ENCODE data around the gene AREG.

Gene AREG

DNA sequence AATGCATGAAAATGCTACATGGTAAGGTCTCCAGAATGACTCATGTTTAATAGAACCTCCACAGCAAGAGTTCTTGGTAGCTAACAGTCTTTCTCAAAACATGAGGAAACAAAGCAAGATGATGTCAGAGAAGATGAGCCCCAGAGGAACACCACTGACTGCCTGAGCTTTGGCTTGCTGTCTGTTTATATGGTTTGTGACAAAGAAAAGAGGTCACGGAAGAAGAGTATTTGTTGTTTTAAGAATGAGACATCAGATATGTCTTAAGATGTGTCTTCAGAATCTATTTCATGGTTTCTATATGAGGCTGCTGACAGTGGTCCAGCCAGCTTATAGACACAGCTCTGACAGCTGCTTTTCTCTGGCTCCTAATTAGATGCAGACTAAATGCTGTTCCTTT is 18.8 kb upstream of the AREG start:
- no peak for DNase-seq (ENCODE audit: extremely low spot score)
- no peak for TF ChIP-seq SUZ12 (IDR thresholded peaks at IDR 0.05)
- no peak for TF ChIP-seq ZNF384 (IDR thresholded peaks at IDR 0.05)
- no peak for TF ChIP-seq HDGF (IDR thresholded peaks at IDR 0.05; ENCODE audit: borderline replicate concordance)
- no peak for TF ChIP-seq FOXA1 (IDR thresholded peaks at IDR 0.05)
- no peak for TF ChIP-seq NFRKB (IDR thresholded peaks at IDR 0.05)
- no peak for TF ChIP-seq FOXM1 (IDR thresholded peaks at IDR 0.05; ENCODE audit: borderline replicate concordance)
- no peak for TF ChIP-seq ARNT (IDR thresholded peaks at IDR 0.05)
- ChIA-PET POLR2A (no interaction called here), CTCF (no interaction called here)

- POLR2A ChIA-PET = no interaction called here
- CTCF ChIA-PET = interaction anchor here (0.6 kb wide), 1 partner anchor 26 kb away, joined by 4 read pairs; no protein-coding TSS in a partner anchor
- no peak for TF ChIP-seq HDGF (IDR thresholded peaks at IDR 0.05; ENCODE audit: borderline replicate concordance)
- TF ChIP-seq ELF4 (IDR thresholded peaks at IDR 0.05) = no peak
- TF ChIP-seq SUZ12 (IDR thresholded peaks at IDR 0.05) = no peak
- no peak for DNase-seq (ENCODE audit: extremely low spot score)
These were observed 16.7 kb upstream of the AREG start for GRCh38 chr4:74428276-74428675.

GRCh38 chr4:74431113-74431826 is 13.7 kb upstream of the AREG start:
- CTCF ChIA-PET = no interaction called here
- no peak for DNase-seq (ENCODE audit: extremely low spot score)
- TF ChIP-seq NFRKB (IDR thresholded peaks at IDR 0.05) = no peak
- no peak for TF ChIP-seq FOXA1 (IDR thresholded peaks at IDR 0.05)
- TF ChIP-seq HDGF (IDR thresholded peaks at IDR 0.05; ENCODE audit: borderline replicate concordance) = no peak
- TF ChIP-seq CTBP1 (IDR thresholded peaks at IDR 0.05; ENCODE audit: borderline replicate concordance) = no peak
- POLR2A ChIA-PET = no interaction called here

GRCh38 chr4:74433043-74433442 is 11.9 kb upstream of the AREG start:
- POLR2A ChIA-PET = no interaction called here
- TF ChIP-seq FOXM1 (IDR thresholded peaks at IDR 0.05; ENCODE audit: borderline replicate concordance) (no peak), TARDBP (IDR thresholded peaks at IDR 0.05) (no peak), FOXA1 (IDR thresholded peaks at IDR 0.05) (no peak), LEF1 (IDR thresholded peaks at IDR 0.05; ENCODE audit: borderline replicate concordance) (no peak), FOXK2 (IDR thresholded peaks at IDR 0.05) (no peak)
- DNase-seq (ENCODE audit: extremely low spot score) = no peak
- CTCF ChIA-PET = no interaction called here

DNA sequence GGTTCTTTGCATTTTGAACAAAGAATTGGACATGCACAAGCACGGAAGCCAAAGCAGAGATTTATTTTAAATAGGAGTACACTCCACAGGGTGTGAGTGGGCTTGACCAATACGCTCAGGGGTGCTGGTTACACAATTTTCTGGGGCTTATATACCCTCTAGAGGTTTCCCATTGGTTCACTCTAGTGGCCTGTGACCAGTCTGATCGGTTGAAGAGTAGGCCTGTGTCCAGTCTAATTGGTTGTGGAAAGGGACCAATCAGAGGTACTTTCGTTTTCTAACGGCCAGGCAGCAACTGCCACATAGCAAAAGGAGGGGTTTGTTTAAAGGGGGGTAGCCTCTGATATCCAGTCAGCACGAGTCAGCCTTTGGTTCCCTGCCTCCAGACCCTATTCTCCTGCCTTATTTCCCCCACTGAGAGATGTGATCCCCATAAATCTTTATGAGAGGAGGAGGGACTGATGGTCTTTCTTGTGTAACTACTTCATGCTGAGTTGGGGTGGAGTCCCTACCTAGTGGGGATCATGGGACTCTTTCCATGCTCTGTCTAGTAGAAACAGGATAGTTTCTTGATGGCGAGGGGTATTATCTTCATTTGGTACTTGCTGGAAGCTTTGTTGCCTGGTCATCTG is 11.3 kb upstream of the AREG start:
- TF ChIP-seq LEF1 (IDR thresholded peaks at IDR 0.05; ENCODE audit: borderline replicate concordance) (no peak), HDGF (IDR thresholded peaks at IDR 0.05; ENCODE audit: borderline replicate concordance) (no peak), FOXA1 (IDR thresholded peaks at IDR 0.05) (no peak), SP1 (IDR thresholded peaks at IDR 0.05) (no peak), FOXM1 (IDR thresholded peaks at IDR 0.05; ENCODE audit: borderline replicate concordance) (no peak), NFRKB (IDR thresholded peaks at IDR 0.05) (no peak), ZNF384 (IDR thresholded peaks at IDR 0.05) (no peak), ARNT (IDR thresholded peaks at IDR 0.05) (no peak), BHLHE40 (IDR thresholded peaks at IDR 0.05; ENCODE audit: borderline replicate concordance) (no peak), TARDBP (IDR thresholded peaks at IDR 0.05) (no peak), FOXK2 (IDR thresholded peaks at IDR 0.05) (no peak), L3MBTL2 (conservative IDR thresholded peaks at IDR 0.05) (no peak), CTBP1 (IDR thresholded peaks at IDR 0.05; ENCODE audit: borderline replicate concordance) (no peak)
- ChIA-PET POLR2A (no interaction called here), CTCF (no interaction called here)
- no peak for DNase-seq (ENCODE audit: extremely low spot score)

DNA sequence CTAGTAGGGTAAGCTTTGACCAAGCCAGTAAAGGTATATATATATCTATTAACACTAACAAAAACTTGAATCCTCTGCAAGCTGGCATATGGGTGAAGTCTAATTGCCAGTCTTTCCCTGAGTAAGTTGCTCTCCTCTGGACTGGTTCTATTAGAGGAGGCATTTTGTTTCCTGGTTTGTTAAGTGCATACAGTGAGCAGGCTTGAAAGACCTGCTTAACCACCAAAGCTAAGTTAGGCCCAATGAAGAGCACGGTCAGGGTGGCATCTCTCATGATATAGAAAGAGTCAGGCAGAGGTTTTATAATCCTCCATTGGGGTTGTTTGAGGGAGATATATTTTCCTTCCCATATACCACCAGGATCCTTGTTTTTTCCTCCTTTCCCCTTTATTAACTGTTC is 9.6 kb upstream of the AREG start:
- no peak for TF ChIP-seq CTBP1 (IDR thresholded peaks at IDR 0.05; ENCODE audit: borderline replicate concordance)
- TF ChIP-seq HDGF (IDR thresholded peaks at IDR 0.05; ENCODE audit: borderline replicate concordance) = no peak
- no peak for TF ChIP-seq ELF4 (IDR thresholded peaks at IDR 0.05)
- no peak for TF ChIP-seq FOXA1 (IDR thresholded peaks at IDR 0.05)
- no peak for TF ChIP-seq PKNOX1 (IDR thresholded peaks at IDR 0.05)
- no peak for TF ChIP-seq TARDBP (IDR thresholded peaks at IDR 0.05)
- TF ChIP-seq LEF1 (IDR thresholded peaks at IDR 0.05; ENCODE audit: borderline replicate concordance) = no peak
- ChIA-PET POLR2A (interaction anchor here (0.7 kb wide), 1 partner anchor 9 kb away, joined by 3 read pairs; the partner anchor contains the start of gene AREG), CTCF (no interaction called here)
- no peak for DNase-seq (ENCODE audit: extremely low spot score)

GRCh38 chr4:74437866-74438265 is 7.1 kb upstream of the AREG start:
- ChIA-PET CTCF (no interaction called here), POLR2A (no interaction called here)
- DNase-seq (ENCODE audit: extremely low spot score) = no peak
- no peak for TF ChIP-seq HDGF (IDR thresholded peaks at IDR 0.05; ENCODE audit: borderline replicate concordance)
- no peak for TF ChIP-seq SP1 (IDR thresholded peaks at IDR 0.05)
- TF ChIP-seq TARDBP (IDR thresholded peaks at IDR 0.05) = no peak
- no peak for TF ChIP-seq PKNOX1 (IDR thresholded peaks at IDR 0.05)
- no peak for TF ChIP-seq ARNT (IDR thresholded peaks at IDR 0.05)
- no peak for TF ChIP-seq ELF4 (IDR thresholded peaks at IDR 0.05)
- TF ChIP-seq NFRKB (IDR thresholded peaks at IDR 0.05) = no peak
- no peak for TF ChIP-seq FOXA1 (IDR thresholded peaks at IDR 0.05)
- TF ChIP-seq ZNF384 (IDR thresholded peaks at IDR 0.05) = no peak
- no peak for TF ChIP-seq BHLHE40 (IDR thresholded peaks at IDR 0.05; ENCODE audit: borderline replicate concordance)
- no peak for TF ChIP-seq FOXM1 (IDR thresholded peaks at IDR 0.05; ENCODE audit: borderline replicate concordance)
- no peak for TF ChIP-seq SUZ12 (IDR thresholded peaks at IDR 0.05)
- TF ChIP-seq FOXK2 (IDR thresholded peaks at IDR 0.05) = no peak
- TF ChIP-seq CTBP1 (IDR thresholded peaks at IDR 0.05; ENCODE audit: borderline replicate concordance) = no peak
- TF ChIP-seq LEF1 (IDR thresholded peaks at IDR 0.05; ENCODE audit: borderline replicate concordance) = no peak
- TF ChIP-seq L3MBTL2 (conservative IDR thresholded peaks at IDR 0.05) = no peak
